GM10847 (cell line): Measurements from ENCODE around the gene LASP1.

Experiments
- POLR2A ChIP-seq: IDR thresholded peaks from 2 replicates; pipeline ENCODE4 v1.6.1; 2011; ENCODE audit not compliant: insufficient read length; ENCODE audit errors: extremely low read depth

The LASP1 gene

GRCh38 chr17:38922538-38923297 lies 52.9 kb downstream of the LASP1 start:
- TF ChIP-seq POLR2A = no peak

- TF ChIP-seq POLR2A = no peak
These were observed 55.6 kb downstream of the LASP1 start, which contains the start of gene LASP1NB for GRCh38 chr17:38925263-38925995. Gene LASP1NB (plus strand): TSS chr17:38925614.

GRCh38 chr17:38926293-38927070 lies 56.6 kb downstream of the LASP1 start:
- TF ChIP-seq POLR2A = no peak

GRCh38 chr17:38939987-38940386 lies 70.1 kb downstream of the LASP1 start:
- TF ChIP-seq POLR2A = no peak

GRCh38 chr17:38940404-38940803 lies 70.5 kb downstream of the LASP1 start:
- no peak for TF ChIP-seq POLR2A

- no peak for TF ChIP-seq POLR2A
These were observed 73.0 kb downstream of the LASP1 start for GRCh38 chr17:38942696-38943334.

GRCh38 chr17:38943607-38944006 lies 73.7 kb downstream of the LASP1 start:
- no peak for TF ChIP-seq POLR2A

GRCh38 chr17:38947189-38947588 lies 77.3 kb downstream of the LASP1 start:
- no peak for TF ChIP-seq POLR2A

- no peak for TF ChIP-seq POLR2A
These were observed 88.5 kb downstream of the LASP1 start for GRCh38 chr17:38958326-38958725.

GRCh38 chr17:38958756-38959155 lies 88.9 kb downstream of the LASP1 start:
- TF ChIP-seq POLR2A = no peak

- no peak for TF ChIP-seq POLR2A
These were observed 89.7 kb downstream of the LASP1 start for GRCh38 chr17:38959508-38959907.

GRCh38 chr17:38960402-38960801 lies 90.5 kb downstream of the LASP1 start:
- no peak for TF ChIP-seq POLR2A

GRCh38 chr17:38961413-38961812 lies 91.6 kb downstream of the LASP1 start:
- no peak for TF ChIP-seq POLR2A

- TF ChIP-seq POLR2A = no peak
These were observed 97.5 kb downstream of the LASP1 start, which contains the start of gene FBXO47 for GRCh38 chr17:38967290-38967738. Gene FBXO47 (minus strand): TSS chr17:38967403. CDS start chr17:38963025, 4,378 bp downstream.

- TF ChIP-seq POLR2A = no peak
These were observed 99.4 kb downstream of the LASP1 start for GRCh38 chr17:38969281-38969680.
